ENCODE measurements around the gene AMER3.

AMER3 gene

GRCh38 chr2:130785466-130786055 lies 30.2 kb downstream of the AMER3 start:
- DNase-seq = no peak

GRCh38 chr2:130786076-130786475 lies 30.7 kb downstream of the AMER3 start:
- DNase-seq = no peak

- no peak for DNase-seq
Measured at GRCh38 chr2:130787841-130788240, 32.5 kb downstream of the AMER3 start.

DNA sequence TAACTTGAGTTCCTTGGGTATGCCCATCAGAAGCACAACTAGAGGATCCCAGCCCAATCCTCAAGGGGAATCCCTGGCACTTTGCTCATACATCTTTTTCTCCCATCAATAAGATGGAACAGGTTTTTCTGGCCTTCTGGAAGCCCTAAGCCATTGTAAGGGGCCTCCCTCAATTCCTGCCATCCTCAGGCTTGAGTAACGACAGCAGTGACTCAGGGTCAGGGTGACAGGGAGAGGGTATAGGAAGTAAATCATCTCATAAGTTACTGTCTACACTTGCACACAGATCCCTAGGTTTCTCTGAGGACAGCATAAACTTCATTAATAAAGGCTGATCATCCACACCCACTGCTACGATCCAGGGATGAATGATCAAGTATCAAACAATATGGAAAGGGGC lies 35.0 kb downstream of the AMER3 start:
- DNase-seq = no peak

- no peak for DNase-seq
Measured at GRCh38 chr2:130790804-130791616, 35.7 kb downstream of the AMER3 start.

- DNase-seq = no peak
Measured at GRCh38 chr2:130791617-130791939, 36.2 kb downstream of the AMER3 start.

DNA sequence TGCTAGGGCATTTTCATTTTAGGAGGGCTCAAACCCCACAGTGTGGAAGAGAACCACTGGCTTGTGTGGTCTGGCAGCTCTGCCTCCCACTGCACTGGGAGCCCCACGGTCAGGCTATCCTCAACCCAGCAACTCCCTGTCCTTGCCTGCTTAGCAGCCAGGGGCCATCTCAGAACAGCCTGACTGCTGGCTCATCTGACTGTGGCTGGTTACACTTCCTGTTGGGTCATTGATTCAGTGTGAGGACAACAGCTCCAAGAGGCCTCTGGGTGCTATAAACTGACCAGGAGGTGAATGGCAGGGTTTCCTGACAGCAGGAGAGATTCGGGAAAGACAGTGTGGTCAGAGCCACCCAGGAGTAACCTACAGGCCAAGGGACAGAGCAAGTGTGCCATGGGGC lies 40.1 kb downstream of the AMER3 start:
- DNase-seq = no peak

DNA sequence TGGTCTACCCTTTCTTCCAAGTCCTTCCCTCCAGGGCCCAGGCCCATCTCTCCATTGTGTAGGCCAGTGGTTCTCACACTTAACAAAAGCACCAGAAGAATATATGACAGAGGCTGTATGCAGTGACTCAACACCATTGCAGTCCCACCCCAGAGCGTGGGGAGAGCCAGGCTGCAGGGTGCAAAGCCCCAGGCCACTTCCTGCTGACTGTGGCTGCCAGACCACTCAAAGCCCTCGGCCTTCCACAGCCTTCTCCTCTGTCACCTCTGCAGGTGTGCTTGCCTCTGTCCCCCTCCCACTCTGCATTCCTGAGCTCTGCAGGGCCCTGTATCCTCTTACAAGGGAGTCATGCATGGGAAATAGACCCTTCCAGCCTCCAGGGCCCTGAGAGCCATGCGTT lies 41.0 kb downstream of the AMER3 start:
- DNase-seq = no peak

DNA sequence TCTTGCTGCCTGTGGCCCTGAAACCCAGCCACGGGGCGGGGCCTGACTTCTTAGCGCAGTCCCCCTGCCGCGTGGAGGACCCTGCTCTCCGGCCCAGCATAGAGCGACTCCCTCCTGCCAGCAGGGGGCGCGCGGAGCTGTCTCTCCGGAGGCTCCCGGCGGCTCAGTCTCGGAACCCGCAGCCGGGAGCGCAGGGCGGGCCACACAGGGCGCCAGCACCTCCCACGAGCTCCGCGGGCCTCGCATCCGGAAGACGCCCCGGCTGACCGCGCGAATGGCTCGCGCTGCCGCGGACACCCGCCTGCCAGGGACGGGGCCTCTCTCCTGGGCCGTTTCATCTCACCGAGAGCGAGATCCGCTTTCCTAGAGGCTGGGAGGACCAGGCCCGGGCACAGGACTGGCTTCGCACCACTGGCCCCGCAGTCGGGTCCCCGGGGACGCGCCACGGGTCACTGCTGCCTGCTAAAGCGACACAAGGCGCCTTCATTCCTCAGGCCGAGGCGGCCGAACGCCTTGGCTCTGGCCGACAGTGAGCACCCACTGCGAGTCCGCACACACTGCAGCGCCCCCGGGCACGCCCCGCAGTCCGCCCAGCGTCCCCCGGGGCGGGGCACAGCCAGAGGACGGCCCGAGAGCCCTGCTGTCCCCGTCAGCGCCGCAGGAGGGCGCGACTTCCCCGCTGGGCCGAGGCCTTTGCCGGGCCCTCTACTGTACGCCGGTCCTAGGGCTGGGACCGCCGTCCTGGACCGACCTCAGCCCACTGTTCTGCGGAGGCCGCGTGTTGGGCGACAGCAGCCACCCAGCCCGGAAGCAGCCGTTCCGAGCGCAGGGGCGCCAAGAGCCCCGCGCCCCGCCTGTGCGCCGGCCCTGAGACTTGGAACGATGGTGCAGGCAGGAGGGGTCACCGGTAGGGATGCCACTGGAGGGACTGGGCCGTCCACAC lies 42.4 kb downstream of the AMER3 start:
- peak; percentile 92 for DNase-seq

- peak; percentile 67 for DNase-seq
Measured at GRCh38 chr2:130798472-130799218, 43.3 kb downstream of the AMER3 start.

- DNase-seq = no peak
Measured at GRCh38 chr2:130799295-130799694, 44.0 kb downstream of the AMER3 start.

GRCh38 chr2:130805613-130806012 lies 50.3 kb downstream of the AMER3 start:
- no peak for DNase-seq

- DNase-seq = no peak
Measured at GRCh38 chr2:130806370-130806769, 51.0 kb downstream of the AMER3 start.

DNA sequence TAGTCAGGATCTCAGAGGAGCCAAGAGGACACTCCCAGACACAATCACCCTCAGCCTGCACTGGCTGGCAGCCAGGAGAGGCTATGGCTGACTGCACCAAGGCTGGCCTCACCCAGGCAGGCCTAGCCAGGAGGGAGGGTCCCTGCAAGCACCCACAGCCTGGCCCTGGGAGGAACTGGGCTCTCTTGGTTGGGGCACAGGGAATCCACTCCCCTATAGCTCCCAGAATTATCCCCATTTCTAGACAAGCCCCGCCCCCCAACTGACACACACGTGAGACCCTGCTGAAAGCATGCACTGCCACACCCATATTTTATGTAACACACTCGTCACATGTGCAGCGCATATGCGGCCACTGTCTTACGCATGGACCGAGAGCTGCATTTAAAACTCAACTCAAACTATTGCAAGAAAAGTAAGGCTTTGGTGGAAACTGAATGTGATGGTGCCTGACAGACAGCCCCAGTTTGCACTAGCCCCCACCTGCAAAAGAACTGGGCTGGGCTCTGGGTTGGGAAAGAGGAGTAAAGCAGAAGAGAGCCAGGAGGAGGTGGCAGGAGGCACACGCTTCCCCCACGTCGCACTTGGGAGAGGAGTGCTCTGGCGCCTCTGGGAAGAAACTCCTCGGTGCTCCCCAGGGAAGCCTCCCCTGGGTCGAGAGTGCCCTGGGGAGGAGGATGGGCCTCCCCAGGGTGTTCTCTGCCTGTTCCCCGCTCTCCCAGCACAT lies 52.5 kb downstream of the AMER3 start:
- no peak for DNase-seq

DNA sequence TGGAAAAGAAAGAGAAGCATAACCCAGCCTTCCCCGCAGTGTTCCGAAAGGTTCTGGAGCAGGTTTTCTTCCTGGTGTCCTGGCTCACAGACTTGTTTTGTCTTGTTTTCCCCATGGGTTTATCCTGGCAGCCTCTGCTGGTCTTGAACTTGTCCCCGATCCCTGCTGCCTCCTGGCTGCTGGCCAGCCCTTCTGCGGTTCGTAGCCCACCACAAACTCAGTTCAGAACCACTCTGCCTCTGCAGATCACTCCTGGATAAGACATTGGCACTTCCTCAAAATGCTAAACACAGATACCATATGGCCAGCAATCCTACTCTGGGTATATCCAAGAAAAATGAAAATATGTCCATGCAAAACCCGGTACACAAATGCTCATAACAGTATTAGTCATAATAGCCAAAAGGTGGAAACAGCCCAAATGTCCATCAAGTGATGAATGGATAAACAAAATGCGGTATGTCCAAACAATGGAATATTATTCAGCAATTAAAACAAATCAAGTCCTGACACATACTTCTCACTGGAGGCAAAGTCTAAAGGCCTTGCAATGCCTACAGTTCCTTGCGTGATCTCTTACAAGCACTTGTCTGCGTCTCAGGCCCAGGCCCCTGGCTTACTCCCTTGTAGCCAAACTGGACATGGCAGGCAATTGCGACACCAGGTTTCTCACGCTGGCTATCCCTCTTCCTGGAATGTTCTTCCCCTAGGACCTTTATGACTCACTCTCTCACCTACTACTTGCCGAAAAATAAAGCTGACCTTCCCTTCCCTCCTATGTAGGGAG lies 53.3 kb downstream of the AMER3 start:
- no peak for DNase-seq

GRCh38 chr2:130810490-130810889 lies 55.1 kb downstream of the AMER3 start:
- DNase-seq = no peak

GRCh38 chr2:130813722-130814121 lies 58.4 kb downstream of the AMER3 start:
- DNase-seq = no peak

DNA sequence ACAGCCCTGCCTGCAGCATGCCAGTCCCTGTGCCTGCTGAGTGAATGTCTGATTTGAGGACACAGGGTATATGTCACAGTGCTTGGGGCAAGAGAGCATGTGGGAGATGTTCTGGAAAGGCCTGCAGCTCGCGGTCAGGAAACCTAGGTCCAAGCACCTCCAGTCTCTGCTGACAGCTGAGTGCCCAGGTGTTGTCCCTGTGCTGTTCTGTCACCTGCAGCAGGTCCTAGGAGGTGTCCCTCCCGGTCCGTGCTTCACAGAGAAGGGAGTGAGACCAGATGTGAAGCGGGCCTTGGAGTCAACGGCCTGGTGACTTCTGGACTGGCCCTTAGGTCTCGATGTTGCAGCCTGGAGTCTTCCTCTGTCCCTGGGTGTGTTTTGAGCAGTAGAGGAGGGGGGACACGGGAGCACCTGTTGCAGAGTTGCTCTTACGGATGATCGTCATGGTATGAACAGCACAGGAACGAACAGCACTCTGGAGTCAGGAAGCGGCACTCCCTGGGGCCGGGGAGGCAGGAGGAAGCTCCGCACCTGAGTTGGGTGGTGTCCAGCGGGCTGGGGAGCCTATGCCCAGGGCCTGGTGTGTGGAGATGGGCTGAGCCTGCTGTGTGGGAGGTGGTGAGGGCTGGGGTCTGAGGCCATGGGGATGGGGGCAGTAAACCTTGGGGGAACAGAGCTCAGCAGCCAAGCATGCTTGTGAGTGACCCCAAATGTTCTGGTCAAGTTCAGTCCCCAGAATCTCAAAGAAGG lies 59.8 kb downstream of the AMER3 start:
- no peak for DNase-seq
